HG03457 (cell line): ENCODE results near the gene MFGE8.
"Not testable (repeated sequence)": the region's sequence is repeated elsewhere in the genome, so short reads cannot be mapped to it uniquely, and the experiment has no call there.

Source experiments
- ATAC-seq: cut with Tn5 transposase; IDR thresholded peaks from one replicate; pipeline ENCODE4 v1.9.1; 2021; ENCODE audit warnings: moderate number of reproducible peaks; ENCODE audit not compliant: unreplicated experiment

The MFGE8 gene

GRCh38 chr15:88913017-88913849, at the start of gene MFGE8:
MFGE8 (minus strand) TSS chr15:88913379; CDS start chr15:88913319, 60 bp downstream.
- ATAC-seq = peak; percentile 54

GRCh38 chr15:88959445-88959844, 46.3 kb upstream of the MFGE8 start:
- no peak for ATAC-seq

- no peak for ATAC-seq
Observed at GRCh38 chr15:88956906-88957305, 43.7 kb upstream of the MFGE8 start.

GRCh38 chr15:88956263-88956662, 43.1 kb upstream of the MFGE8 start:
- no peak for ATAC-seq

- ATAC-seq = no peak
Observed at GRCh38 chr15:88954431-88955277, 41.5 kb upstream of the MFGE8 start.

- no peak for ATAC-seq
Observed at GRCh38 chr15:88950600-88951160, 37.5 kb upstream of the MFGE8 start.

- ATAC-seq = no peak
Observed at GRCh38 chr15:88949734-88950400, 36.7 kb upstream of the MFGE8 start.

GRCh38 chr15:88940110-88940675, 27.0 kb upstream of the MFGE8 start:
- no peak for ATAC-seq

GRCh38 chr15:88939486-88939806, 26.3 kb upstream of the MFGE8 start:
- no peak for ATAC-seq

- no peak for ATAC-seq
Observed at GRCh38 chr15:88938802-88939485, 25.8 kb upstream of the MFGE8 start.

- not testable (repeated sequence) for ATAC-seq
Observed at GRCh38 chr15:88934449-88934848, 21.3 kb upstream of the MFGE8 start.

- ATAC-seq = no peak
Observed at GRCh38 chr15:88932875-88933330, 19.7 kb upstream of the MFGE8 start.

- no peak for ATAC-seq
Observed at GRCh38 chr15:88932271-88932874, 19.2 kb upstream of the MFGE8 start.

- ATAC-seq = no peak
Observed at GRCh38 chr15:88930579-88930978, 17.4 kb upstream of the MFGE8 start.

- not testable (repeated sequence) for ATAC-seq
Observed at GRCh38 chr15:88929358-88930098, 16.3 kb upstream of the MFGE8 start.

- not testable (repeated sequence) for ATAC-seq
Observed at GRCh38 chr15:88928192-88928591, 15.0 kb upstream of the MFGE8 start.

- not testable (repeated sequence) for ATAC-seq
Observed at GRCh38 chr15:88925648-88926047, 12.5 kb upstream of the MFGE8 start.

GRCh38 chr15:88920892-88921435, 7.8 kb upstream of the MFGE8 start:
- not testable (repeated sequence) for ATAC-seq
